HEK293 (cell line): Measurements from ENCODE around the gene FAM171A1.

Experiments
- CTCF ChIA-PET: fragments of 350-600 bp; formaldehyde crosslinking; extraction: SDS; loops from one replicate; lab custom pipeline; 2021; ENCODE audit warnings: antibody characterized with exemption; lab: Yijun Ruan, JAX
- POLR2A ChIA-PET: fragments of 300-600 bp; formaldehyde crosslinking; extraction: SDS; loops from one replicate; lab custom pipeline; 2020; ENCODE audit warnings: antibody characterized with exemption, inconsistent platforms; lab: Yijun Ruan, JAX
- H3K27ac ChIP-seq: fragments of 200-500 bp; sonication (Bioruptor generic); 2 replicates; pipeline ENCODE4 v1.5.1; 2014; ENCODE audit warnings: low read depth, low read length, control low read depth, inconsistent platforms; ENCODE audit errors: extremely low read depth
- H3K36me3 ChIP-seq, 2 experiments: fragments of 200-500 bp in 1 of 2; sonication (Bioruptor generic) in 1 of 2; 1 replicate in 1 of 2; 2 replicates in 1 of 2; pipeline ENCODE4 v1.5.1; 2014 to 2017; ENCODE audit warnings: inconsistent platforms in 2 of 2, low read length in 2 of 2; ENCODE audit not compliant: control insufficient read depth in 2 of 2, insufficient read depth in 1 of 2
- H3K4me1 ChIP-seq: fragments of 200-500 bp; sonication (Bioruptor generic); 2 replicates; pipeline ENCODE4 v1.5.1; 2014; ENCODE audit warnings: mild to moderate bottlenecking, low read length, inconsistent platforms; ENCODE audit not compliant: control insufficient read depth, insufficient read depth
- H3K4me3 ChIP-seq: 2 replicates; pipeline ENCODE4 v1.5.1; 2011; ENCODE audit warnings: low read depth, mild to moderate bottlenecking, control low read depth, low read length, moderate library complexity
- H3K9me3 ChIP-seq: fragments of 200-500 bp; sonication (Bioruptor generic); 2 replicates; pipeline ENCODE4 v1.5.1; 2014; ENCODE audit warnings: low read depth, low read length, inconsistent platforms; ENCODE audit not compliant: control insufficient read depth, insufficient read depth
- BCL11B ChIP-seq: fragments of 450-650 bp; formaldehyde crosslinking; IDR thresholded peaks from 2 replicates; pipeline ENCODE4 v1.5.1; 2016; ENCODE audit warnings: low read depth, missing biosample characterization, missing genetic modification characterization
- HOXA7 ChIP-seq: sonication (generic); formaldehyde crosslinking; IDR thresholded peaks from 2 replicates; pipeline ENCODE4 v1.8.1; 2022; ENCODE audit warnings: missing genetic modification reagents, borderline replicate concordance
- TRIM28 ChIP-seq: IDR thresholded peaks from 2 replicates; pipeline ENCODE4 v1.6.1; 2011; ENCODE audit warnings: low read length, control low read depth, borderline replicate concordance
- ZFP37 ChIP-seq: fragments of 450-650 bp; formaldehyde crosslinking; IDR thresholded peaks from 2 replicates; pipeline ENCODE4 v1.5.1; 2016; ENCODE audit warnings: missing biosample characterization, missing genetic modification characterization
- ZFP69B ChIP-seq: fragments of 450-650 bp; formaldehyde crosslinking; IDR thresholded peaks from 2 replicates; pipeline ENCODE4 v1.5.1; 2016; ENCODE audit warnings: missing biosample characterization, missing genetic modification characterization
- ZNF184 ChIP-seq: fragments of 450-650 bp; IDR thresholded peaks from 2 replicates; pipeline ENCODE4 v1.5.1; 2018; ENCODE audit warnings: missing biosample characterization, mild to moderate bottlenecking, missing genetic modification characterization
- ZNF404 ChIP-seq: fragments of 450-650 bp; formaldehyde crosslinking; IDR thresholded peaks from 2 replicates; pipeline ENCODE4 v1.5.1; 2017; ENCODE audit warnings: missing biosample characterization, missing genetic modification characterization
- ZNF473 ChIP-seq: fragments of 450-650 bp; formaldehyde crosslinking; IDR thresholded peaks from 2 replicates; pipeline ENCODE4 v1.5.1; 2017; ENCODE audit warnings: missing biosample characterization, missing genetic modification characterization
- ZNF548 ChIP-seq: fragments of 450-650 bp; formaldehyde crosslinking; IDR thresholded peaks from 2 replicates; pipeline ENCODE4 v1.5.1; 2016; ENCODE audit warnings: missing biosample characterization, missing genetic modification characterization
- ZNF629 ChIP-seq: fragments of 450-650 bp; formaldehyde crosslinking; IDR thresholded peaks from 2 replicates; pipeline ENCODE4 v1.5.1; 2017; ENCODE audit warnings: missing biosample characterization, missing genetic modification characterization
- ZNF768 ChIP-seq: fragments of 450-650 bp; formaldehyde crosslinking; IDR thresholded peaks from 2 replicates; pipeline ENCODE4 v1.5.1; 2018; ENCODE audit warnings: missing biosample characterization, mild to moderate bottlenecking, missing genetic modification characterization
- ZNF843 ChIP-seq: fragments of 450-650 bp; formaldehyde crosslinking; IDR thresholded peaks from 2 replicates; pipeline ENCODE4 v1.5.1; 2016; ENCODE audit warnings: missing biosample characterization, missing genetic modification characterization
- ZSCAN23 ChIP-seq: fragments of 450-650 bp; formaldehyde crosslinking; IDR thresholded peaks from 2 replicates; pipeline ENCODE4 v1.5.1; 2016; ENCODE audit warnings: missing biosample characterization, missing genetic modification characterization
- TF ChIP-seq, protein P1 (sequence below): fragments of 450-650 bp; formaldehyde crosslinking; optimal IDR thresholded peaks from 2 replicates; pipeline ENCODE3; 2016; ENCODE audit warnings: missing biosample characterization, mild to moderate bottlenecking, missing genetic modification characterization
- TF ChIP-seq, protein P2 (sequence below): fragments of 450-650 bp; formaldehyde crosslinking; IDR thresholded peaks from 2 replicates; pipeline ENCODE4; 2016; ENCODE audit warnings: missing biosample characterization, missing genetic modification characterization
- TF ChIP-seq, protein P3 (sequence below): sonication (generic); formaldehyde crosslinking; IDR thresholded peaks from 2 replicates; pipeline ENCODE4 v1.8.1; 2022; ENCODE audit warnings: mild to moderate bottlenecking, moderate library complexity, missing genetic modification reagents

Gene FAM171A1

DNA sequence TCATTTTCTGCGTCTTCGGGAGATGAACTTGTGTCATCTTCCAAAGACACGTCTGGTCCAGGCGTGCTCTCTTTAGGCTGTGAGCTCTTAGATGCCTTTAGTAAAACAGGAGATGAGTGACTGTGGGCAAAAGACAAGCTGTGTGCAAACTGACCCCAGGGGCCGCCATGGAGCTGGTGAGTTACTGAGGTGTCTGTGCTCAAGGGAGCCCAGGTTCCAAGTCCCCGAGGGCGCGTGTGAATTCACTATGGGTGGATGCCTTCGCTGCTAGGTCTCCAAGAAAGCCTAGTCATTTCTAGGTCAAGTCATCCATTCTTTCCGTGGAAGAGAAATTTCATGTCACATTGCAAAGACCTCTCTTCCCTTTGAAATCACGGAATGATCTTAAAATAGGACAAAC is 118.7 kb downstream of the FAM171A1 start:
- Histone ChIP-seq H3K4me1 (no peaks in the 10 kb centered on the region), H3K4me3 (no peak overlapping the region), H3K27ac (no peak overlapping the region), H3K9me3 (no peaks in the 10 kb centered on the region), H3K36me3 (peaks cover 0 to 6% of the 10 kb centered on the region in 2 experiments; a peak in 1 of 3 replicates)
- TF ChIP-seq BCL11B (no peak), ZSCAN23 (tag by site-specific recombination) (no peak), ZFP69B (tag by site-specific recombination) (no peak)
- ChIA-PET POLR2A (no interaction called here), CTCF (interaction anchor here (0.6 to 1.2 kb wide), 5 partner anchors 9 to 201 kb away, joined by 3 to 7 read pairs (median 4); no protein-coding TSS in a partner anchor)

DNA sequence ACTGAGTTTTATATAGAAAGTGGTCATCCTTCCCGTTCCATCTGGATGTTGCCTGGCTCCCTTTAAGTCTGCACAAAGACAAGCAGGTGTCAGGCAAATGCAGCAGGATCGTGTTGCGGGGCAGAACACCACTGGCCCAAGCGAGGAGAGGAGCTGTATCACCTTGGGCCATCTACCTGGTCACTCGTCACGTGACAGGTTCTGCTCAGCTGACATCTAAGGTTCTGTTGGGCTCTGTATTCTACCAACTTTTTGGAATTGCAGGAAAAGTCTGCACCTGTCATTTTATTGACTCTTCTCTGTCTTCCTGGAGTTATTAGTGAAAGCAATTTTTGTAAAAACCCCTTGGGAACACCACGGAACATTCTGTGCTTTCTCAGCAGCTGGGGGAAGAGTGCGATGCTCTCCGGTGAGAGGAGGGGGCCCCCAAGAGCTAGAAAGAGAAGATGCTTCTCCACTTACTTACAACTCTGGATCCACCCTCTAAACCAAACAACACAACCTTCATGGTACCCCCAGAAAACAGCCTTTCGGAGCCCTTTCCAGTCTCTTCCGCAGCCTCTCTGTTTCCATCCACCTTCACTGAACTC is 119.2 kb downstream of the FAM171A1 start:
- Histone ChIP-seq H3K9me3 (no peaks in the 10 kb centered on the region), H3K4me1 (no peaks in the 10 kb centered on the region), H3K4me3 (no peak overlapping the region), H3K27ac (no peak overlapping the region), H3K36me3 (peaks cover 0 to 6% of the 10 kb centered on the region in 2 experiments; a peak in 1 of 3 replicates)
- ChIA-PET POLR2A (no interaction called here), CTCF (interaction anchor here (0.6 to 1.0 kb wide), 2 partner anchors 10 to 104 kb away, joined by 3 to 4 read pairs; no protein-coding TSS in a partner anchor)
- TF ChIP-seq ZNF184 (tag by site-specific recombination) (no peak), ZNF629 (tag by site-specific recombination) (no peak), ZFP37 (tag by site-specific recombination) (no peak), TRIM28 (no peak), ZNF404 (tag by site-specific recombination) (no peak), ZNF473 (tag by site-specific recombination) (no peak), ZNF843 (tag by site-specific recombination) (no peak), ZNF548 (tag by site-specific recombination) (no peak)
- TF ChIP-seq, protein P1, sequence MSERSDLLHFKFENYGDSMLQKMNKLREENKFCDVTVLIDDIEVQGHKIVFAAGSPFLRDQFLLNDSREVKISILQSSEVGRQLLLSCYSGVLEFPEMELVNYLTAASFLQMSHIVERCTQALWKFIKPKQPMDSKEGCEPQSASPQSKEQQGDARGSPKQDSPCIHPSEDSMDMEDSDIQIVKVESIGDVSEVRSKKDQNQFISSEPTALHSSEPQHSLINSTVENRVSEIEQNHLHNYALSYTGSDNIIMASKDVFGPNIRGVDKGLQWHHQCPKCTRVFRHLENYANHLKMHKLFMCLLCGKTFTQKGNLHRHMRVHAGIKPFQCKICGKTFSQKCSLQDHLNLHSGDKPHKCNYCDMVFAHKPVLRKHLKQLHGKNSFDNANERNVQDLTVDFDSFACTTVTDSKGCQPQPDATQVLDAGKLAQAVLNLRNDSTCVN = no peak
- TF ChIP-seq, protein P2, sequence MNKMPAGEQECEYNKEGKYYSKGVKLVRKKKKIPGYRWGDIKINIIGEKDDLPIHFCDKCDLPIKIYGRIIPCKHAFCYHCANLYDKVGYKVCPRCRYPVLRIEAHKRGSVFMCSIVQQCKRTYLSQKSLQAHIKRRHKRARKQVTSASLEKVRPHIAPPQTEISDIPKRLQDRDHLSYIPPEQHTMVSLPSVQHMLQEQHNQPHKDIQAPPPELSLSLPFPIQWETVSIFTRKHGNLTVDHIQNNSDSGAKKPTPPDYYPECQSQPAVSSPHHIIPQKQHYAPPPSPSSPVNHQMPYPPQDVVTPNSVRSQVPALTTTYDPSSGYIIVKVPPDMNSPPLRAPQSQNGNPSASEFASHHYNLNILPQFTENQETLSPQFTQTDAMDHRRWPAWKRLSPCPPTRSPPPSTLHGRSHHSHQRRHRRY (tag by site-specific recombination) = no peak

DNA sequence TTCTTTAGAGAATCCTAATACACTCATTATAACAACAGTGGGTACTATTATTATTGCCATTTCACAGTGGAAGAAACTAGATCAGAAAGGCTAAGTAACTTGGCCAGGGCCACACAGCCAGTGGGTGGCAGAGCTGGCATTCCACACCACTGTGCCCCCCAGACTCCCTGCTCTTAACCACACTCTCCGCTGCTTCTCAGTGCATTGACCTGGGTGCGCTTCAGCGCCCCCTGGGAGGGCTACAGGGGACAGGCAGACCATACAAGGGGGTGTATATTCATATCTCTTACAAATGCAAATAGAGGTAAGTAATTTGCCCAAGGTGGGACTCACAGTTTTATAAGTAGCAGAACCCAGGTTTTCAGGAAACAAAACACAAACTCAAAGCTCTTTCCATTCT is 125.6 kb downstream of the FAM171A1 start:
- POLR2A ChIA-PET = no interaction called here
- peaks cover 0 to 6% of the 10 kb centered on the region in 2 experiments; a peak in 2 of 3 replicates for H3K36me3 ChIP-seq
- CTCF ChIA-PET = interaction anchor here (0.6 to 1.3 kb wide), 5 partner anchors 20 to 437 kb away, joined by 4 to 5 read pairs (median 4); no protein-coding TSS in a partner anchor

More for the DNA sequence above, 125.6 kb downstream of the FAM171A1 start:
- Histone ChIP-seq H3K4me1 (no peaks in the 10 kb centered on the region), H3K4me3 (no peak overlapping the region), H3K27ac (no peak overlapping the region), H3K9me3 (no peaks in the 10 kb centered on the region)
- TF ChIP-seq ZNF768 (0 out of 2 replicates have a peak, but pooled peaks have one; percentile 24), HOXA7 (CRISPR knock-in tag) (no peak)
- TF ChIP-seq, protein P3, sequence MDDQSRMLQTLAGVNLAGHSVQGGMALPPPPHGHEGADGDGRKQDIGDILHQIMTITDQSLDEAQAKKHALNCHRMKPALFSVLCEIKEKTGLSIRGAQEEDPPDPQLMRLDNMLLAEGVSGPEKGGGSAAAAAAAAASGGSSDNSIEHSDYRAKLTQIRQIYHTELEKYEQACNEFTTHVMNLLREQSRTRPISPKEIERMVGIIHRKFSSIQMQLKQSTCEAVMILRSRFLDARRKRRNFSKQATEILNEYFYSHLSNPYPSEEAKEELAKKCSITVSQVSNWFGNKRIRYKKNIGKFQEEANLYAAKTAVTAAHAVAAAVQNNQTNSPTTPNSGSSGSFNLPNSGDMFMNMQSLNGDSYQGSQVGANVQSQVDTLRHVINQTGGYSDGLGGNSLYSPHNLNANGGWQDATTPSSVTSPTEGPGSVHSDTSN (CRISPR knock-in tag) = no peak
